GM12878 (cell line): ENCODE results near the gene OTUD3. TPM values are rescaled to one million over a fixed set of nuclear protein-coding genes. Genes with fewer than 3 reads are reported as not detected.

ENCODE experiments used
- ATAC-seq: fragments of 200-7000 bp; cut with Tn5 transposase; 3 replicates; pipeline ENCODE4 v1.9.1; 2020; ENCODE audit warnings: mild to moderate bottlenecking, moderate library complexity
- BruUV-seq: library from RNA; stranded (reverse); fragments of 400-500 nt; replicated peaks from 2 replicates; lab custom pipeline; 2021; lab: Mats Ljungman, UMichigan
- CTCF ChIA-PET: fragments of 300-600 bp; sonication (Branson Sonifier 250); formaldehyde crosslinking; extraction: SDS; loops from one replicate; lab custom pipeline; 2021; ENCODE audit warnings: inconsistent platforms; lab: Yijun Ruan, JAX
- POLR2A ChIA-PET: fragments of 350-600 bp; formaldehyde crosslinking; extraction: SDS; loops from one replicate; lab custom pipeline; 2021; ENCODE audit warnings: inconsistent platforms; lab: Charles Lee
- RAD21 ChIA-PET: fragments of 300-600 bp; sonication (Branson Sonifier 250); formaldehyde crosslinking; loops from one replicate; lab custom pipeline; 2023; ENCODE audit warnings: antibody characterized with exemption; ENCODE audit not compliant: unreplicated experiment; lab: Charles Lee
- SMC1A ChIA-PET: fragments of 300-600 bp; sonication (Branson Sonifier 250); formaldehyde crosslinking; loops from one replicate; lab custom pipeline; 2023; ENCODE audit not compliant: unreplicated experiment, uncharacterized antibody; lab: Charles Lee
- DNase-seq: peaks from one replicate; pipeline ENCODE4 v3.0.0-alpha.2; 2011; ENCODE audit warnings: low read depth, low spot score
- FAIRE-seq: peaks from 3 replicates; lab custom pipeline; 2011; peaks lifted over from hg19 to GRCh38; lab: Jason Lieb, UNC
- H2AFZ ChIP-seq: 2 replicates; pipeline ENCODE4 v1.6.0; 2011; ENCODE audit warnings: low read depth, low read length, control low read depth; ENCODE audit not compliant: control insufficient read depth
- H3K27ac ChIP-seq: 2 replicates; pipeline ENCODE4 v1.5.1; 2011; ENCODE audit warnings: control low read depth; ENCODE audit not compliant: control insufficient read depth, insufficient read depth
- H3K27me3 ChIP-seq, 2 experiments: replicated peaks in 1 of 2; 2 replicates each; pipeline versions ENCODE4 v1.6.0 to v1.6.1; 2011; ENCODE audit warnings: low read length in 1 of 2; ENCODE audit not compliant: control insufficient read depth in 2 of 2, insufficient read depth in 2 of 2
- H3K36me3 ChIP-seq, 2 experiments: 2 replicates each; pipeline ENCODE4 v1.5.1; 2011; ENCODE audit warnings: low read length in 1 of 2; ENCODE audit not compliant: control insufficient read depth in 2 of 2, insufficient read depth in 2 of 2
- H3K4me1 ChIP-seq: 2 replicates; pipeline ENCODE4 v1.6.1; 2011; ENCODE audit warnings: mild to moderate bottlenecking, low read length, moderate library complexity, mixed read lengths; ENCODE audit not compliant: control insufficient read depth, insufficient read depth
- H3K4me2 ChIP-seq: 2 replicates; pipeline ENCODE4 v1.6.0; 2011; ENCODE audit warnings: control low read depth; ENCODE audit not compliant: control insufficient read depth, insufficient read depth
- H3K4me3 ChIP-seq: fragments of 200-600 bp; sonication (generic); 2 replicates; pipeline ENCODE4 v1.5.1; 2016
- H3K79me2 ChIP-seq: 2 replicates; pipeline ENCODE4 v1.6.0; 2011; ENCODE audit warnings: low read length; ENCODE audit not compliant: control insufficient read depth, insufficient read depth
- H3K9ac ChIP-seq: 2 replicates; pipeline ENCODE4 v1.8.0; 2011; ENCODE audit warnings: low read length, control low read depth, mixed read lengths; ENCODE audit not compliant: control insufficient read depth, insufficient read depth
- H3K9me3 ChIP-seq: replicated peaks from 3 replicates; pipeline ENCODE4 v1.5.1; 2011; ENCODE audit warnings: mild to moderate bottlenecking, low read length; ENCODE audit not compliant: control insufficient read depth, insufficient read depth
- H4K20me1 ChIP-seq: 2 replicates; pipeline ENCODE4 v1.6.0; 2011; ENCODE audit not compliant: control insufficient read depth, insufficient read depth
- MEF2B ChIP-seq: fragments of 450-650 bp; IDR thresholded peaks from 2 replicates; pipeline ENCODE4 v1.6.1; 2018; ENCODE audit warnings: mild to moderate bottlenecking, moderate library complexity; ENCODE audit not compliant: partially characterized antibody, poor library complexity, severe bottlenecking
- MTA2 ChIP-seq: fragments of 450-650 bp; IDR thresholded peaks from 2 replicates; pipeline ENCODE4 v1.6.1; 2016; ENCODE audit warnings: low read depth, mild to moderate bottlenecking, moderate library complexity
- RELB ChIP-seq: fragments of 450-650 bp; IDR thresholded peaks from 2 replicates; pipeline ENCODE4 v1.6.1; 2017; ENCODE audit warnings: low read depth, mild to moderate bottlenecking, moderate library complexity
- SRF ChIP-seq, 2 experiments: IDR thresholded peaks; 2 replicates each; pipeline ENCODE4 v1.6.1; 2011; ENCODE audit warnings: low read depth in 2 of 2, low read length in 2 of 2, mild to moderate bottlenecking in 1 of 2, moderate library complexity in 1 of 2
- TCF12 ChIP-seq: IDR thresholded peaks from 2 replicates; pipeline ENCODE4 v1.6.1; 2011; ENCODE audit warnings: low read depth, mild to moderate bottlenecking, low read length
- WGBS: methylation state at CpG from one replicate; pipeline ENCODE4 v1.1.6; 2016; ENCODE audit warnings: low lambda C conversion rate; ENCODE audit not compliant: insufficient replicate concordance, insufficient coverage; ENCODE audit errors: missing lambda C conversion rate; 5-methylcytosine and 5-hydroxymethylcytosine counted together
- in situ Hi-C: fragments of 300-500 bp; cut with MboI; formaldehyde crosslinking; loops from 9 replicates; pipeline ENCODE4 v1.14.3; 2018; ENCODE audit warnings: mixed read lengths
- intact Hi-C: fragments of 100-400 bp; cut with micrococcal nuclease; formaldehyde crosslinking; loops from one replicate; pipeline ENCODE4 v1.14.2; 2022; ENCODE audit not compliant: unreplicated experiment
- polyA plus RNA-seq, 11 experiments: library from polyadenylated mRNA; depleted of rRNA in 4 of 11; unstranded in 6 of 11; stranded (reverse) in 5 of 11; fragments of >200 nt; fragmentation: Nextera tagmentation in 4 of 11; fragmentation: Illumina TruSeq in 1 of 11; extraction: Ambion mirVana in 4 of 11; extraction: Trizol in 1 of 11; gene quantifications; 1 replicate in 1 of 11; 2 replicates in 10 of 11; pipeline versions ENCODE4 v1.2.1 to v1.2.3, GENCODE V29; 2011 to 2016; ENCODE audit warnings: inconsistent platforms in 2 of 11, missing spikeins in 2 of 11, low read depth in 1 of 11
- total RNA-seq, 4 experiments: library from RNA; depleted of rRNA in 3 of 4; stranded (reverse); fragments of >200 nt in 3 of 4; fragmentation: Illumina TruSeq in 1 of 4; extraction: Trizol in 1 of 4; gene quantifications; 2 replicates each; pipeline versions ENCODE4 v1.2.1 to v1.2.3, GENCODE V29; 2013 to 2021

Gene OTUD3
- total and polyA plus RNA-seq, 10 of the 15 experiments (the other 5 are each of a cell fraction or from before 2014, with no cell fraction given): 0.77 to 8.9 (median 4.8) TPM

- Histone ChIP-seq H3K9me3 (no peaks in the 10 kb centered on the region), H4K20me1 (no peaks in the 10 kb centered on the region), H3K79me2 (peaks cover under 1% of the 10 kb centered on the region; the same call in 1 of the 2 replicates), H3K9ac (no peak overlapping the region), H3K36me3 (no peaks in the 10 kb centered on the region), H2AFZ (no peak overlapping the region), H3K4me2 (no peak overlapping the region), H3K27ac (no peak overlapping the region), H3K27me3 (no peaks in the 10 kb centered on the region; a peak in 1 of 4 replicates), H3K4me3 (no peak overlapping the region), H3K4me1 (no peaks in the 10 kb centered on the region)
- BruUV-seq: no TSS peak
- no peak for TF ChIP-seq MTA2
- TF ChIP-seq SRF (IDR thresholded peaks at IDR 0.05; ENCODE audit: low read depth in 2 of 2, low read length in 2 of 2): no peak
- TF ChIP-seq RELB: no peak
- no peak for TF ChIP-seq TCF12
- TF ChIP-seq MEF2B: no peak
- 71% methylated on average over 16 of the region's 16 CpGs for WGBS
- SMC1A ChIA-PET: interaction anchor here (0.6 to 1.2 kb wide), 2 partner anchors 21 to 216 kb away, joined by 3 read pairs; no protein-coding TSS in a partner anchor
- RAD21 ChIA-PET: interaction anchor here (1.1 to 1.6 kb wide), 2 partner anchors 35 to 161 kb away, joined by 3 to 4 read pairs; no protein-coding TSS in a partner anchor
- in situ Hi-C loops (no loop called here), intact Hi-C loops (no loop called here)
- CTCF ChIA-PET: no interaction called here
- FAIRE-seq (no peak), ATAC-seq (no peak), DNase-seq (no peak)
- POLR2A ChIA-PET: no interaction called here
These were observed 4.9 kb upstream of the OTUD3 start for GRCh38 chr1:19877181-19877750.
